OCI-LY3 (cell line): ENCODE results near the gene BMP15.
A peak's percentile ranks its signal among the peaks of the same experiment; 100 is the strongest.

Experiments
- H2AFZ ChIP-seq: fragments of 200-600, 300-600 bp; shearing (Covaris generic); 2 replicates; pipeline ENCODE4 v1.6.0; 2014; ENCODE audit warnings: antibody characterized with exemption, low read depth, low read length
- H3K27ac ChIP-seq: fragments of 200-600, 300-600 bp; sonication (generic); 2 replicates; pipeline ENCODE4 v1.5.1; 2014; ENCODE audit warnings: mild to moderate bottlenecking, low read length, moderate library complexity, mixed read lengths
- H3K27me3 ChIP-seq: fragments of 200-600, 300-600 bp; sonication (generic); 2 replicates; pipeline ENCODE4 v1.6.1; 2014; ENCODE audit warnings: low read depth, low read length, mixed read lengths
- H3K36me3 ChIP-seq: fragments of 200-600, 300-600 bp; sonication (generic); replicated peaks from 2 replicates; pipeline ENCODE3; 2014; ENCODE audit warnings: low read depth, low read length, mixed read lengths
- H3K4me1 ChIP-seq: fragments of 300-600, 200-600 bp; sonication (generic); 2 replicates; pipeline ENCODE4 v1.6.1; 2014; ENCODE audit warnings: low read length, mixed read lengths
- H3K4me2 ChIP-seq: fragments of 200-600, 300-600 bp; sonication (generic); 2 replicates; pipeline ENCODE4 v1.6.1; 2014; ENCODE audit warnings: low read length, mixed read lengths
- H3K4me3 ChIP-seq: fragments of 300-600, 200-600 bp; sonication (generic); 2 replicates; pipeline ENCODE4 v1.5.1; 2014; ENCODE audit warnings: antibody characterized with exemption, mild to moderate bottlenecking, low read length, moderate library complexity
- H3K79me2 ChIP-seq: fragments of 300-600, 200-600 bp; shearing (Covaris generic); 2 replicates; pipeline ENCODE4 v1.6.1; 2014; ENCODE audit warnings: mild to moderate bottlenecking, low read length, mixed read lengths
- H3K9ac ChIP-seq: fragments of 300-600, 200-600 bp; shearing (Covaris generic); 2 replicates; pipeline ENCODE4 v1.6.0; 2014; ENCODE audit warnings: mild to moderate bottlenecking, low read length, moderate library complexity
- H3K9me3 ChIP-seq: fragments of 200-600, 300-600 bp; shearing (Covaris generic); 2 replicates; pipeline ENCODE4 v1.6.1; 2014; ENCODE audit warnings: low read length, mixed read lengths; ENCODE audit not compliant: insufficient read depth
- H4K20me1 ChIP-seq: fragments of 200-600, 300-600 bp; sonication (generic); 2 replicates; pipeline ENCODE4 v1.6.1; 2016; ENCODE audit warnings: low read length, mixed read lengths; ENCODE audit not compliant: insufficient read depth
- EZH2phosphoT487 ChIP-seq: fragments of 200-600 bp; shearing (Covaris generic); IDR thresholded peaks from 2 replicates; pipeline ENCODE4 v1.6.1; 2018; ENCODE audit warnings: antibody characterized with exemption, mixed run types, low read depth
- TF ChIP-seq, protein P1 (sequence below): fragments of 200-600, 300-600 bp; sonication (generic); IDR thresholded peaks from 2 replicates; pipeline ENCODE4 v1.5.1; 2014; ENCODE audit warnings: antibody characterized with exemption, low read length, low read depth

Gene BMP15

DNA sequence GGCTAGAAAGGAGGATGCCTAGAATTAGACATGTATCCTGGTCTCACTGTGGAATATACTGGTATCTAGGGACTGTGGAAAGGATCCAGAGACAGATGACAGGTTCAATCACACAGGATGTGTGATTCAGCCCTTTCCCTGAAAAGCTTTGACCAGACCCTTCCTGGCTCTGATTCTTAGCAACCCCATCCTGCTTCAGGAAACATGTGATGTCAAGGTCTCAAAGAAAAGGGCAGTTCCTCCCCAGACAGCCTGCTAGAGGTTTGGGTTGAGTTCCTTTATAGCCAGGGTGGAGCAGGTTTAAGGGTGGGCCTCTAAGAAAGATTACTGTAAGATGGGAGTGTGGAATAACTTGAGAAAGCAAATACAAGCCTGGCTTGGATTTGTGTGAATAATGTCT, 3.0 kb downstream of the BMP15 start:
- H3K9me3 ChIP-seq, result no peaks in the 10 kb centered on the region
- no peaks in the 10 kb centered on the region for H3K4me1 ChIP-seq
- TF ChIP-seq, protein P1, sequence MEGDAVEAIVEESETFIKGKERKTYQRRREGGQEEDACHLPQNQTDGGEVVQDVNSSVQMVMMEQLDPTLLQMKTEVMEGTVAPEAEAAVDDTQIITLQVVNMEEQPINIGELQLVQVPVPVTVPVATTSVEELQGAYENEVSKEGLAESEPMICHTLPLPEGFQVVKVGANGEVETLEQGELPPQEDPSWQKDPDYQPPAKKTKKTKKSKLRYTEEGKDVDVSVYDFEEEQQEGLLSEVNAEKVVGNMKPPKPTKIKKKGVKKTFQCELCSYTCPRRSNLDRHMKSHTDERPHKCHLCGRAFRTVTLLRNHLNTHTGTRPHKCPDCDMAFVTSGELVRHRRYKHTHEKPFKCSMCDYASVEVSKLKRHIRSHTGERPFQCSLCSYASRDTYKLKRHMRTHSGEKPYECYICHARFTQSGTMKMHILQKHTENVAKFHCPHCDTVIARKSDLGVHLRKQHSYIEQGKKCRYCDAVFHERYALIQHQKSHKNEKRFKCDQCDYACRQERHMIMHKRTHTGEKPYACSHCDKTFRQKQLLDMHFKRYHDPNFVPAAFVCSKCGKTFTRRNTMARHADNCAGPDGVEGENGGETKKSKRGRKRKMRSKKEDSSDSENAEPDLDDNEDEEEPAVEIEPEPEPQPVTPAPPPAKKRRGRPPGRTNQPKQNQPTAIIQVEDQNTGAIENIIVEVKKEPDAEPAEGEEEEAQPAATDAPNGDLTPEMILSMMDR, result no peak
- no peak for TF ChIP-seq EZH2phosphoT487
- H3K4me2 ChIP-seq, result no peak overlapping the region
- no peak overlapping the region for H3K27ac ChIP-seq
- no peaks in the 10 kb centered on the region for H3K36me3 ChIP-seq
- H4K20me1 ChIP-seq, result no peaks in the 10 kb centered on the region
- H3K4me3 ChIP-seq, result no peak overlapping the region
- H2AFZ ChIP-seq, result no peak overlapping the region
- no peaks in the 10 kb centered on the region for H3K27me3 ChIP-seq
- H3K9ac ChIP-seq, result no peak overlapping the region
- H3K79me2 ChIP-seq, result no peaks in the 10 kb centered on the region

DNA sequence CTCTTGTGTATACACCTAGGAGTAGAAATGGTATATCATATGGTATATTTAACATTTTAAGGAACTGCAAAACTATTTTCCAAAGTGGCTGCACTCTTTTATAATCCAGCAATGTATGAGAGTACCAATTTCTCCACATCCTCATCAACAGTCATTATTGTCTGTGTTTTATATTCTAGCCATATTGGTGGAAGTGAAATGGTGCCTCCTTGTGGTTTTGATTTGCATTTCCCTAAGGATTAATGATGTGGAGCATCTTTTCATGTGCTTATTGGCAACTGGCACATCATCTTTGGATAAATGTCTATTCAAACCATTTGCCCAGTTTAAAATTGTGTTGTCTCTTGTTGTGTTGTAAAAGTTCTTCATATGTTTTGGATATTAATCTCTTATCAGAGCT, 9.6 kb downstream of the BMP15 start:
- no peaks in the 10 kb centered on the region for H3K36me3 ChIP-seq
- H2AFZ ChIP-seq, result no peak overlapping the region
- no peaks in the 10 kb centered on the region for H3K27me3 ChIP-seq
- H3K4me3 ChIP-seq, result no peak overlapping the region
- H3K9me3 ChIP-seq, result no peaks in the 10 kb centered on the region
- no peak for TF ChIP-seq EZH2phosphoT487
- TF ChIP-seq, protein P1, result no peak
- H3K9ac ChIP-seq, result no peak overlapping the region
- H3K4me1 ChIP-seq, result no peaks in the 10 kb centered on the region
- no peak overlapping the region for H3K27ac ChIP-seq
- no peaks in the 10 kb centered on the region for H4K20me1 ChIP-seq
- H3K4me2 ChIP-seq, result no peak overlapping the region
- H3K79me2 ChIP-seq, result no peaks in the 10 kb centered on the region

DNA sequence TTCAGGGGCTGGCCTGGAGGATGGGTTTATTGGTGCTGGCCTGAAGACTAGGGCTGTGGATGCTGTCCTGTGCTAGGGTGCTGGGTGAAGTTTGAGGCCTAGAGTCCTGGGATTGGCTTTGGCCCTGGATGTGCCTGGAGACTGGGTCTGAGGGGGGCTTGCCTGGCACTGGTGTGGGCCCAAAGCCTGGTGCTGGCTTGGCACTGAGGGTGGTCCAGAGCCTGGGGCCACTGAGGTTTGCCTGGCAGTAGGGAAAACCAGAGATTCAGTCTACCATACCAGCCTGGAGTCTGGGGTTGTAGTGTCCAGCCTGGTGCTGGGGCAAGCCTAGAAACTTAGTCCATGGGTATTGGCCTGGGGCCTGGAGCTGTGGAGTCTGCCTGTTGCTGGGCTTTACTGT, 16.6 kb downstream of the BMP15 start:
- TF ChIP-seq, protein P1, result no peak
- Histone ChIP-seq H3K9me3 (no peaks in the 10 kb centered on the region), H3K79me2 (no peaks in the 10 kb centered on the region), H3K27ac (no peak overlapping the region), H3K36me3 (no peaks in the 10 kb centered on the region), H3K4me2 (no peak overlapping the region), H3K4me1 (no peaks in the 10 kb centered on the region), H3K9ac (no peak overlapping the region), H2AFZ (no peak overlapping the region), H3K4me3 (no peak overlapping the region), H4K20me1 (no peaks in the 10 kb centered on the region), H3K27me3 (no peaks in the 10 kb centered on the region)

DNA sequence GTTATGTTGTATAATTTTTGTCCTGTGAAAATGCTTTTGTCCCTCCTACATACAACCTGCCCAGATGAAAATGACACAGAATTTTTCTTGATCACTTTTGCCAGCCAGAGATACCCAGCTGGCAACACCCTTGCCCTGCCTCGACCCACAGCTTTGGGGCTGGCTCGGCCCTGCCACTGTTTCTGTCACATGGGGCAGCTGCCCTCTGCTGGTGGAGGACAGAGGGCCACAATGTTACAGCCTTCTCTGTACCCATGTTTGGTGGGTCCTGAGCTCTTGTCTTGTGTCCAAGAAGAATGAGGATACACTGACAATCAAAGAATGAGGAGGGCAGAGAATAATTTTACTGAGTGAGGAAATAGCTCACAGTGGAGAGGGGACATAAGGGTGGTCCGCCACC, 31.1 kb downstream of the BMP15 start:
- Histone ChIP-seq H3K27me3 (no peaks in the 10 kb centered on the region), H3K79me2 (no peaks in the 10 kb centered on the region), H4K20me1 (no peaks in the 10 kb centered on the region), H3K9ac (no peak overlapping the region), H3K4me1 (no peaks in the 10 kb centered on the region), H3K36me3 (no peaks in the 10 kb centered on the region), H3K4me3 (no peak overlapping the region), H3K4me2 (no peak overlapping the region), H2AFZ (no peak overlapping the region), H3K27ac (no peak overlapping the region), H3K9me3 (no peaks in the 10 kb centered on the region)
- no peak for TF ChIP-seq EZH2phosphoT487
- TF ChIP-seq, protein P1, result peak; percentile 37
